ENCODE results near the gene TCF4. TPM values are rescaled to one million over a fixed set of nuclear protein-coding genes. Genes with fewer than 3 reads are reported as not detected.
A peak's percentile ranks its signal among the peaks of the same experiment; 100 is the strongest.

Gene TCF4
- total and polyA plus RNA-seq, 7 donors = 3.5 to 149 (median 106) TPM

GRCh38 chr18:55406451-55406991 is 181.5 kb downstream of the TCF4 start:
- 82% methylated on average over 15 of the region's 15 CpGs for WGBS, 2 donors
- TF ChIP-seq POLR2AphosphoS5 (IDR thresholded peaks at IDR 0.05) (no peak), EP300 (IDR thresholded peaks at IDR 0.05) (no peak), CTCF (IDR thresholded peaks at IDR 0.05) (no peak), POLR2A (IDR thresholded peaks at IDR 0.05) (no peak)
- Histone ChIP-seq H3K27ac (peak overlapping the region; percentile 12 to 83 (median 50)), H3K9me3 (no peaks in the 10 kb centered on the region), H3K4me1 (peaks cover 0 to 42% (median 16%) of the 10 kb centered on the region in 4 donors), H3K27me3 (no peaks in the 10 kb centered on the region), H3K36me3 (no peaks in the 10 kb centered on the region), H3K4me3 (peak overlapping the region in 1 of 4 donors; percentile 0)
- no peak for DNase-seq
- intact Hi-C loops (cut with DNase I) = loop anchor here (5.0 to 10.0 kb wide), 4 partner anchors 54 to 1228 kb away; partner anchors contain the start of gene TXNL1

GRCh38 chr18:55405893-55406406 is 182.0 kb downstream of the TCF4 start:
- peak overlapping the region; percentile 73 to 83 (median 78) for H3K27ac ChIP-seq
- peak; percentile 92 for DNase-seq
- WGBS, 2 donors = 33 to 47% methylated on average over 7 of the region's 7 CpGs
- no peaks in the 10 kb centered on the region for H3K9me3 ChIP-seq
- no peaks in the 10 kb centered on the region for H3K36me3 ChIP-seq
- peaks cover 0 to 42% (median 16%) of the 10 kb centered on the region in 4 donors for H3K4me1 ChIP-seq
- H3K4me3 ChIP-seq = no peak overlapping the region
- TF ChIP-seq CTCF (IDR thresholded peaks at IDR 0.05) (peak in 1 of 4 experiments; percentile 37), POLR2A (IDR thresholded peaks at IDR 0.05) (no peak), EP300 (IDR thresholded peaks at IDR 0.05) (peak in 2 of 4 donors; percentile 5 to 26), POLR2AphosphoS5 (IDR thresholded peaks at IDR 0.05) (peak in 3 of 4 donors; percentile 49 to 61 (median 52))
- intact Hi-C loops (cut with DNase I) = loop anchor here (5.0 to 10.0 kb wide), 4 partner anchors 54 to 1229 kb away; partner anchors contain the start of gene TXNL1
- no peaks in the 10 kb centered on the region for H3K27me3 ChIP-seq

GRCh38 chr18:55405475-55405874 is 182.5 kb downstream of the TCF4 start:
- Histone ChIP-seq H3K4me3 (no peak overlapping the region), H3K27ac (peak overlapping the region; percentile 73 to 83 (median 78)), H3K4me1 (peaks cover 0 to 42% (median 16%) of the 10 kb centered on the region in 4 donors), H3K36me3 (no peaks in the 10 kb centered on the region), H3K9me3 (no peaks in the 10 kb centered on the region), H3K27me3 (no peaks in the 10 kb centered on the region)
- no peak for DNase-seq
- TF ChIP-seq CTCF (IDR thresholded peaks at IDR 0.05) (no peak), EP300 (IDR thresholded peaks at IDR 0.05) (no peak), POLR2AphosphoS5 (IDR thresholded peaks at IDR 0.05) (no peak), POLR2A (IDR thresholded peaks at IDR 0.05) (no peak)
- WGBS, 2 donors = 80 to 86% methylated on average over 1 of the region's 1 CpG
- intact Hi-C loops (cut with DNase I) = loop anchor here (5.0 to 10.0 kb wide), 4 partner anchors 53 to 1229 kb away; partner anchors contain the start of gene TXNL1

GRCh38 chr18:55404832-55405465 is 183.0 kb downstream of the TCF4 start:
- no peaks in the 10 kb centered on the region for H3K27me3 ChIP-seq
- WGBS, 2 donors = 88 to 89% methylated on average over 8 of the region's 8 CpGs
- TF ChIP-seq POLR2AphosphoS5 (IDR thresholded peaks at IDR 0.05) = no peak
- no peak for TF ChIP-seq POLR2A (IDR thresholded peaks at IDR 0.05)
- TF ChIP-seq CTCF (IDR thresholded peaks at IDR 0.05) = no peak
- no peaks in the 10 kb centered on the region for H3K9me3 ChIP-seq
- no peak overlapping the region for H3K4me3 ChIP-seq
- no peaks in the 10 kb centered on the region for H3K36me3 ChIP-seq
- DNase-seq = no peak
- H3K27ac ChIP-seq = peak overlapping the region; percentile 73 to 83 (median 78)
- peaks cover 0 to 48% (median 19%) of the 10 kb centered on the region in 4 donors for H3K4me1 ChIP-seq
- intact Hi-C loops (cut with DNase I) = loop anchor here (5.0 to 10.0 kb wide), 6 partner anchors 53 to 1230 kb away; partner anchors contain the start of genes TCF4 and TXNL1

All from sigmoid colon (tissue), 7 donors.